ENCODE results near the gene SAMD7. TPM values are rescaled to one million over a fixed set of nuclear protein-coding genes. Genes with fewer than 3 reads are reported as not detected.
A peak's percentile ranks its signal among the peaks of the same experiment; 100 is the strongest.

SAMD7 gene
- total and polyA plus RNA-seq, 9 of the 15 experiments (the other 6 are each of a cell fraction or from before 2014, with no cell fraction given) = not detected

- H2AFZ ChIP-seq (ENCODE audit: low read depth, low read length) = no peak overlapping the region
- in situ Hi-C loops (cut with MboI) (no loop called here), intact Hi-C loops (cut with micrococcal nuclease) (no loop called here)
- no peaks in the 10 kb centered on the region for H3K9me1 ChIP-seq (ENCODE audit: control insufficient read depth, insufficient read depth, low read length)
- TF ChIP-seq TRIM24 (IDR thresholded peaks at IDR 0.05) = peak in 1 of 2 experiments; percentile 74; a peak in 3 of 4 replicates
- peak; percentile 68; the same call in 1 of the 2 replicates for TF ChIP-seq XRCC3 (IDR thresholded peaks at IDR 0.05)
- TF ChIP-seq CBX5 (IDR thresholded peaks at IDR 0.05; ENCODE audit: borderline replicate concordance, low read depth) = peak; percentile 80
- TF ChIP-seq ARNT (IDR thresholded peaks at IDR 0.05) = 0 out of 4 replicates have a peak, but pooled peaks of 1 of the 2 experiments have one; percentile 43
- TF ChIP-seq ZNF561 (CRISPR knock-in tag; conservative IDR thresholded peaks at IDR 0.05) = no peak
- no peak for TF ChIP-seq GABPB1 (CRISPR knock-in tag; IDR thresholded peaks at IDR 0.05)
- TF ChIP-seq TRIM28 (IDR thresholded peaks at IDR 0.05) = peak; percentile 97
- peak in 1 of 2 experiments; percentile 98; a peak in 2 of 3 replicates for TF ChIP-seq CBX3 (IDR thresholded peaks at IDR 0.05; ENCODE audit: borderline replicate concordance in 1 of 2, low read length in 2 of 2)
- TF ChIP-seq SNAPC5 (CRISPR knock-in tag; IDR thresholded peaks at IDR 0.05) = no peak
- no peaks in the 10 kb centered on the region for H3K27me3 ChIP-seq (ENCODE audit: control insufficient read depth in 2 of 2, insufficient read depth in 2 of 2, low read length in 2 of 2)
- no peak overlapping the region for H3K27ac ChIP-seq (ENCODE audit: extremely low read depth, low read depth, low read length)
- H3K9ac ChIP-seq (ENCODE audit: insufficient read depth in 1 of 2, low read depth in 2 of 2, low read length in 2 of 2) = no peak overlapping the region
- DNase-seq (ENCODE audit: extremely low read depth in 1 of 4, low spot score in 3 of 4) (no peak), ATAC-seq (no peak), FAIRE-seq (no peak)
- CTCF ChIA-PET (ENCODE audit: low intra/inter-chr PET ratio) = no interaction called here
- POLR2A ChIA-PET = no interaction called here
- H3K4me1 ChIP-seq (replicated peaks in 1 of 2; ENCODE audit: control insufficient read depth in 2 of 2, insufficient read depth in 2 of 2, low read length in 2 of 2) = no peaks in the 10 kb centered on the region
- peaks cover 9% of the 10 kb centered on the region for H3K9me3 ChIP-seq (replicated peaks; ENCODE audit: control insufficient read depth, insufficient read depth, low read depth, low read length)
- H4K20me1 ChIP-seq (replicated peaks; ENCODE audit: control insufficient read depth, insufficient read depth, low read length) = no peaks in the 10 kb centered on the region
- H3K4me2 ChIP-seq (ENCODE audit: insufficient read depth, low read length) = no peak overlapping the region
- no peak overlapping the region for H3K4me3 ChIP-seq
- H3K79me2 ChIP-seq (ENCODE audit: control insufficient read depth, insufficient read depth, low read length) = no peaks in the 10 kb centered on the region
- 31% methylated on average over 1 of the region's 1 CpG for WGBS (ENCODE audit: insufficient coverage, low coverage, missing lambda C conversion rate)
- no peaks in the 10 kb centered on the region for H3K36me3 ChIP-seq (ENCODE audit: control insufficient read depth, insufficient read depth, low read length)
- no TSS peak for BruUV-seq (replicated peaks)
Observed at GRCh38 chr3:169901453-169901852, 9.9 kb upstream of the SAMD7 start.

Data from K562 (cell line).